DOHH2 (cell line): ENCODE results near the gene CDCA7.

ENCODE experiments used
- H3F3A ChIP-seq: fragments of 200-600 bp; sonication (generic), shearing (Covaris generic); 2 replicates; pipeline ENCODE4 v1.6.0; 2016; ENCODE audit warnings: antibody characterized with exemption, mild to moderate bottlenecking; ENCODE audit not compliant: control insufficient read depth, insufficient read depth
- H3K27ac ChIP-seq: fragments of 200-600 bp; sonication (generic); 2 replicates; pipeline ENCODE4 v1.5.1; 2014; ENCODE audit warnings: low read depth, mild to moderate bottlenecking, low read length, moderate library complexity
- H3K27me3 ChIP-seq: fragments of 200-600 bp; sonication (generic); 2 replicates; pipeline ENCODE4 v1.6.1; 2014; ENCODE audit warnings: mild to moderate bottlenecking, low read length, mixed read lengths; ENCODE audit not compliant: control insufficient read depth
- H3K36me3 ChIP-seq: fragments of 200-600 bp; sonication (generic); 2 replicates; pipeline ENCODE4 v1.6.1; 2014; ENCODE audit warnings: mild to moderate bottlenecking, low read length, moderate library complexity, mixed read lengths; ENCODE audit not compliant: control insufficient read depth
- H3K4me1 ChIP-seq: fragments of 200-600 bp; sonication (generic); 2 replicates; pipeline ENCODE4 v1.6.1; 2014; ENCODE audit warnings: mild to moderate bottlenecking, low read length, mixed read lengths; ENCODE audit not compliant: control insufficient read depth
- H3K4me2 ChIP-seq: fragments of 200-600 bp; sonication (generic); 2 replicates; pipeline ENCODE4 v1.6.0; 2014; ENCODE audit warnings: mild to moderate bottlenecking, low read length, moderate library complexity
- H3K4me3 ChIP-seq: fragments of 200-600 bp; sonication (generic); 2 replicates; pipeline ENCODE4 v1.5.1; 2014; ENCODE audit warnings: mild to moderate bottlenecking, low read length, mixed read lengths
- H3K79me2 ChIP-seq: fragments of 200-600 bp; sonication (generic); 2 replicates; pipeline ENCODE4 v1.6.1; 2014; ENCODE audit warnings: mild to moderate bottlenecking, low read length, mixed read lengths; ENCODE audit not compliant: control insufficient read depth
- H3K9me2 ChIP-seq: fragments of 200-600 bp; sonication (generic); replicated peaks from 2 replicates; pipeline ENCODE4 v1.6.1; 2014; ENCODE audit warnings: mild to moderate bottlenecking, low read length, mixed read lengths; ENCODE audit not compliant: control insufficient read depth
- H3K9me3 ChIP-seq: fragments of 200-600 bp; sonication (generic); 2 replicates; pipeline ENCODE4 v1.6.1; 2014; ENCODE audit warnings: antibody characterized with exemption, low read length, mixed read lengths; ENCODE audit not compliant: control insufficient read depth, insufficient read depth
- H4K20me1 ChIP-seq: fragments of 200-600 bp; sonication (generic); 2 replicates; pipeline ENCODE4 v1.6.0; 2014; ENCODE audit warnings: low read depth, mild to moderate bottlenecking, antibody characterized with exemption, low read length, moderate library complexity; ENCODE audit not compliant: control insufficient read depth, insufficient read depth
- CTCF ChIP-seq: fragments of 200-600 bp; sonication (generic); IDR thresholded peaks from one replicate; pipeline ENCODE4 v1.5.1; 2014; ENCODE audit warnings: antibody characterized with exemption, mild to moderate bottlenecking, low read depth, low read length; ENCODE audit not compliant: poor library complexity, severe bottlenecking
- EZH2phosphoT487 ChIP-seq: fragments of 200-600 bp; sonication (generic); IDR thresholded peaks from 2 replicates; pipeline ENCODE4 v1.6.1; 2017; ENCODE audit warnings: borderline replicate concordance, mild to moderate bottlenecking, antibody characterized with exemption, low read length, moderate library complexity, mixed read lengths

CDCA7 gene

GRCh38 chr2:173392731-173393130 is 38.1 kb downstream of the CDCA7 start:
- Histone ChIP-seq H3K9me3 (no peaks in the 10 kb centered on the region), H3K4me2 (no peak overlapping the region), H3K4me3 (no peak overlapping the region), H3K27me3 (peaks cover 7% of the 10 kb centered on the region; the same call in 1 of the 2 replicates), H3K36me3 (no peaks in the 10 kb centered on the region), H4K20me1 (no peaks in the 10 kb centered on the region), H3K27ac (no peak overlapping the region), H3K9me2 (no peaks in the 10 kb centered on the region), H3K4me1 (0 out of 2 replicates have a peak, but pooled peaks cover 4% of the 10 kb centered on the region), H3K79me2 (no peaks in the 10 kb centered on the region), H3F3A (no peaks in the 10 kb centered on the region)
- TF ChIP-seq CTCF (no peak), EZH2phosphoT487 (no peak)

GRCh38 chr2:173393186-173393585 is 38.5 kb downstream of the CDCA7 start:
- no peak overlapping the region for H3K4me2 ChIP-seq
- H3K79me2 ChIP-seq, result no peaks in the 10 kb centered on the region
- no peaks in the 10 kb centered on the region for H3K36me3 ChIP-seq
- no peaks in the 10 kb centered on the region for H3F3A ChIP-seq
- peaks cover 7% of the 10 kb centered on the region; the same call in 1 of the 2 replicates for H3K27me3 ChIP-seq
- no peak overlapping the region for H3K27ac ChIP-seq
- H3K9me2 ChIP-seq, result no peaks in the 10 kb centered on the region
- no peaks in the 10 kb centered on the region for H3K9me3 ChIP-seq
- H3K4me1 ChIP-seq, result 0 out of 2 replicates have a peak, but pooled peaks cover 4% of the 10 kb centered on the region
- no peak overlapping the region for H3K4me3 ChIP-seq
- H4K20me1 ChIP-seq, result no peaks in the 10 kb centered on the region
- TF ChIP-seq EZH2phosphoT487 (no peak), CTCF (no peak)

- Histone ChIP-seq H3K4me3 (no peak overlapping the region), H3K79me2 (no peaks in the 10 kb centered on the region), H3K27ac (no peak overlapping the region), H3K4me2 (no peak overlapping the region), H3K4me1 (0 out of 2 replicates have a peak, but pooled peaks cover 4% of the 10 kb centered on the region), H3F3A (no peaks in the 10 kb centered on the region), H3K36me3 (no peaks in the 10 kb centered on the region), H3K9me3 (no peaks in the 10 kb centered on the region), H3K9me2 (no peaks in the 10 kb centered on the region), H3K27me3 (peaks cover 7% of the 10 kb centered on the region; the same call in 1 of the 2 replicates), H4K20me1 (no peaks in the 10 kb centered on the region)
- TF ChIP-seq EZH2phosphoT487, result no peak
- TF ChIP-seq CTCF, result no peak
Measured at GRCh38 chr2:173393636-173394035, 39.0 kb downstream of the CDCA7 start.
